HTR-8/SVneo (cell line): Measurements from ENCODE around the gene ARHGAP19.

Source experiments
- DNase-seq: peaks from one replicate; pipeline ENCODE4 v3.0.0; 2011; ENCODE audit warnings: low spot score, mixed read lengths; ENCODE audit not compliant: insufficient read length
- FAIRE-seq: peaks from 2 replicates; lab custom pipeline; 2011; peaks lifted over from hg19 to GRCh38; lab: Jason Lieb, UNC

Gene ARHGAP19

DNA sequence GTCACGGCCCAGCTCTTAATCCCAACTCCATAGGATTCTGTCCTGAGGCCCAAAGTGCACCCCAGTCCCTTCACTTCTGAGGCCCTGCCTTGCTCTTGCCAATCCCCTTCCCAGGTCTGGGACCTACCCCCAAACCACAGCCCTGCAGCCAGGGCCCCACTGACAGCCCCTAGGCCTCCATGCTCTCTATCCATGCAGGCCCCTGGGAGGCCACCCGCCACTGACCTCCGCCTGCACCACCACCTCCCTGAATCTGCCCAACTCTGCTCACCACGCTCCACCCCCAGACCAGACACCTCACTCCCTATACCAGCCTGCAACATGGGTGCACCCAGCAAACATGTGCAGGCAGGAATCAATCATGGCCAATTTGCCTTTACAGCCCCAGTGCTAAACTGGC, 116.9 kb downstream of the ARHGAP19 start:
- FAIRE-seq: no peak
- DNase-seq: no peak

DNA sequence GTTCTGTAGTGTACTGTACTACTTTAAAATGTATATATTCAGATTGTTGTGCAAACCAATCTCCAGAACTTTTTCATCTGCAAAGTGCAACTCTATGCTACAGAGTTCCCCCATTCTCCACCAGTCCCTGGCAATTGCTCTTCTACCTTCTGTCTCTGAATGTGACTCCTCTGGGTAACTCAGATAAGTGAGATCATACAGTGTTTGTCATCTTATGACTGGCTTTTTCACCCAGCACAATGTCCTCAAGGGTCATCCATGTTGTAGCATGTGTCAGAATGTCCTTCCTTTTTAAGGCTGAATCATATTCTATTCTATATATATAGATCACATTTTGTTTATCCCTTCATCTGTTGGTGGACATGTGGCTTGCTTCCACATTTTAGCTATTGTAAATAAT, 117.5 kb downstream of the ARHGAP19 start:
- DNase-seq (no peak), FAIRE-seq (no peak)

DNA sequence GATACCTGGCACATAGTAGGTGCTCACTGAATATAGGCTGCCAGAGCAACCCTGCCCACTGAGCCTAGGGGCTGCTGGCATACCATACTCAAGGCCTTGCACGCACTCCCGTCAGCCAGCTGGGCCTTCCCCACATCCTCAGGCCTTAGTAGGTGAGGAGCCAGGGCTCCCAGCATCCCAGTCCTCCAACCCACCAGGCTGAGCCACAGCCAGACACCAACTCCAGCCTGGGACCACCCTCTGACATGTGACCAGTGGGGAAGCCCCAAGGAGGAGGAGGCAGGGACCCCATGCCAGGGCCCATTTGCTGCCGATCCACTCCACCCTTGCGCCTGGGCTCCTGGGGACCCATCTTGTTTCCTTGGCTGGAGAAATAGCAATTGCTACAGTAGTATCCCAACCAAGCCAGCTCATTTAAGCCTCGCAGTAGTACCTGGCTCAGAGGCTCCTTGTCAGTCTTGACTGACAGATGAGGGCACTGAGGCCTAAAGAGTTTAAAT, 118.1 kb downstream of the ARHGAP19 start:
- FAIRE-seq (no peak), DNase-seq (no peak)

DNA sequence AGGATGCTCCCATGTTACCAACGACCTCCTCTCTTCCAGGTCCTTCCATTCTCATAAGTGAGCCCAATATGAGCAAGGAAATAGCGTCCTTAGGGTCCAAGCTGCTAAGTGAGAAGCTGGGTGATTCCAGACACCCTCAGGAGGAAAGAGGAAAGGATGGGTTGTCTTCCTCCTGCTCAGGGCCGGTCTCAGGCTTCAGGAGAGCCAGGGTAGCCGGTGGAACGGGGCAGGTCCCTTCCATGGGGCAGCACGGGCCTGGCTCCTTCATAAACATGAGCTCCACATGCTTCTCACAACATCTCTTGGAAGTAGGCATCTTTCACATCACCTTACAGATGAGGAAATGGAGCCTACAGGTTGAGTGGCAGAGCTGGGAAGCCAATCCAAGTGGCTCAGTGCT, 119.4 kb downstream of the ARHGAP19 start:
- FAIRE-seq (no peak), DNase-seq (no peak)
